GM23338 (cell line): ENCODE measurements around the gene ARL14EP. TPM values are rescaled to one million over a fixed set of nuclear protein-coding genes. Genes with fewer than 3 reads are reported as not detected.

Experiments used
- ATAC-seq: fragments of 200-7000 bp; cut with Tn5 transposase; 3 replicates; pipeline ENCODE4 v1.9.1; 2020
- DNase-seq: peaks from one replicate; pipeline ENCODE4 v3.0.0-alpha.2; 2015; ENCODE audit warnings: low spot score
- H2AFZ ChIP-seq: fragments of 200-600 bp; sonication (generic); 2 replicates; pipeline ENCODE4 v1.8.0; 2016; ENCODE audit warnings: antibody characterized with exemption, mild to moderate bottlenecking, moderate library complexity
- H3F3A ChIP-seq: fragments of 200-600 bp; sonication (generic); replicated peaks from 2 replicates; pipeline ENCODE4 v1.8.0; 2017; ENCODE audit warnings: antibody characterized with exemption, mixed run types, low read depth
- H3K27ac ChIP-seq: fragments of 200-600 bp; sonication (generic); 2 replicates; pipeline ENCODE4 v1.6.1; 2016; ENCODE audit warnings: low read depth
- H3K27me3 ChIP-seq: fragments of 200-600 bp; sonication (generic); 2 replicates; pipeline ENCODE4 v1.8.0; 2016; ENCODE audit warnings: mild to moderate bottlenecking, mixed run types, moderate library complexity; ENCODE audit not compliant: insufficient read depth
- H3K36me3 ChIP-seq: fragments of 200-600 bp; sonication (generic); 2 replicates; pipeline ENCODE4 v1.8.0; 2016; ENCODE audit warnings: mild to moderate bottlenecking; ENCODE audit not compliant: insufficient read depth
- H3K4me1 ChIP-seq: fragments of 200-600 bp; sonication (generic); 2 replicates; pipeline ENCODE4 v1.8.0; 2016; ENCODE audit warnings: mild to moderate bottlenecking, moderate library complexity; ENCODE audit not compliant: insufficient read depth
- H3K4me2 ChIP-seq: fragments of 200-600 bp; sonication (generic); 2 replicates; pipeline ENCODE4 v1.7.1; 2017; ENCODE audit warnings: mixed run types
- H3K4me3 ChIP-seq: fragments of 200-600 bp; sonication (generic); 2 replicates; pipeline ENCODE4 v1.6.1; 2016; ENCODE audit warnings: mixed run types
- H3K79me2 ChIP-seq: fragments of 200-600 bp; sonication (generic); replicated peaks from 2 replicates; pipeline ENCODE4 v1.8.0; 2017; ENCODE audit warnings: mild to moderate bottlenecking; ENCODE audit not compliant: insufficient read depth
- H3K9me2 ChIP-seq: fragments of 200-600 bp; sonication (generic); 2 replicates; pipeline ENCODE4 v1.8.0; 2017; ENCODE audit not compliant: insufficient read depth
- H4K20me1 ChIP-seq: fragments of 200-600 bp; sonication (generic); replicated peaks from 2 replicates; pipeline ENCODE4 v1.8.0; 2017; ENCODE audit warnings: mild to moderate bottlenecking; ENCODE audit not compliant: insufficient read depth
- H3K27ac Mint-ChIP-seq: 2 replicates; pipeline ENCODE4 v1.8.0; 2020; ENCODE audit warnings: inconsistent platforms, mild to moderate bottlenecking, moderate library complexity, mixed read lengths
- H3K27me3 Mint-ChIP-seq: 3 replicates; pipeline ENCODE4 v1.8.0; 2022; ENCODE audit warnings: low read depth, mild to moderate bottlenecking, moderate library complexity, mixed read lengths, inconsistent platforms; ENCODE audit not compliant: insufficient read depth, poor library complexity
- H3K36me3 Mint-ChIP-seq: 3 replicates; pipeline ENCODE4 v1.8.0; 2021; ENCODE audit warnings: low read depth, mild to moderate bottlenecking, inconsistent platforms, moderate library complexity, mixed read lengths
- H3K4me1 Mint-ChIP-seq: 3 replicates; pipeline ENCODE4 v1.8.0; 2020; ENCODE audit warnings: mild to moderate bottlenecking, inconsistent platforms, mixed read lengths
- H3K4me3 Mint-ChIP-seq: 3 replicates; pipeline ENCODE4 v1.8.0; 2021; ENCODE audit warnings: moderate library complexity, mild to moderate bottlenecking, inconsistent platforms, mixed read lengths
- H3K9me3 Mint-ChIP-seq: 3 replicates; pipeline ENCODE4 v1.8.0; 2020; ENCODE audit warnings: moderate library complexity, mild to moderate bottlenecking, inconsistent platforms, mixed read lengths
- CREB1 ChIP-seq: fragments of 250-450 bp; sonication (Bioruptor Pico); IDR thresholded peaks from 2 replicates; pipeline ENCODE4 v1.5.0; 2020; ENCODE audit warnings: low read depth, mild to moderate bottlenecking, moderate library complexity
- CTCF ChIP-seq, 2 experiments: fragments of 200-600 bp in 1 of 2; sonication (generic) in 1 of 2; conservative IDR thresholded peaks; 2 replicates each; pipeline versions ENCODE4 v1.5.1 to v1.6.1; 2016 to 2017; ENCODE audit warnings: antibody characterized with exemption in 2 of 2, low read depth in 2 of 2, mild to moderate bottlenecking in 2 of 2, moderate library complexity in 1 of 2
- ETS1 ChIP-seq: IDR thresholded peaks from 2 replicates; pipeline ENCODE4 v1.6.1; 2016; ENCODE audit warnings: antibody characterized with exemption
- EZH2 ChIP-seq: fragments of 200-600 bp; sonication (generic); IDR thresholded peaks from one replicate; pipeline ENCODE4 v1.8.0; 2017; ENCODE audit warnings: antibody characterized with exemption, mild to moderate bottlenecking, low read depth; ENCODE audit not compliant: unreplicated experiment
- EZH2phosphoT487 ChIP-seq: fragments of 200-600 bp; sonication (generic); IDR thresholded peaks from one replicate; pipeline ENCODE4 v1.8.1; 2018; ENCODE audit warnings: antibody characterized with exemption; ENCODE audit not compliant: unreplicated experiment
- JUNB ChIP-seq: IDR thresholded peaks from one replicate; pipeline ENCODE4 v1.6.1; 2016; ENCODE audit warnings: antibody characterized with exemption; ENCODE audit not compliant: unreplicated experiment
- NANOG ChIP-seq: IDR thresholded peaks from 2 replicates; pipeline ENCODE4 v1.6.1; 2016; ENCODE audit warnings: antibody characterized with exemption, borderline replicate concordance
- POLR2AphosphoS5 ChIP-seq: IDR thresholded peaks from 2 replicates; pipeline ENCODE4 v1.6.1; 2016; ENCODE audit warnings: antibody characterized with exemption, low read depth
- REST ChIP-seq: IDR thresholded peaks from one replicate; pipeline ENCODE4 v1.6.1; 2018; ENCODE audit warnings: antibody characterized with exemption; ENCODE audit not compliant: unreplicated experiment
- STAT1 ChIP-seq: IDR thresholded peaks from one replicate; pipeline ENCODE4 v1.6.1; 2016; ENCODE audit warnings: antibody characterized with exemption; ENCODE audit not compliant: unreplicated experiment
- ZNF114 ChIP-seq: fragments of 250-450 bp; sonication (Bioruptor Pico); IDR thresholded peaks from 2 replicates; pipeline ENCODE4 v1.5.0; 2020; ENCODE audit warnings: mild to moderate bottlenecking, moderate library complexity
- ZNF331 ChIP-seq: fragments of 250-450 bp; sonication (Bioruptor Pico); IDR thresholded peaks from 2 replicates; pipeline ENCODE4 v1.5.0; 2020; ENCODE audit warnings: low read depth, mild to moderate bottlenecking, moderate library complexity
- ZNF462 ChIP-seq: fragments of 250-450 bp; sonication (Bioruptor Pico); IDR thresholded peaks from 2 replicates; pipeline ENCODE4 v1.5.0; 2020; ENCODE audit warnings: mild to moderate bottlenecking, moderate library complexity
- polyA plus RNA-seq: library from polyadenylated mRNA; unstranded; fragments of >200 nt; fragmentation: Nextera tagmentation; extraction: Ambion mirVana; gene quantifications from 2 replicates; pipeline ENCODE4 v1.2.1, GENCODE V29; 2016
- total RNA-seq: library from RNA; depleted of rRNA; stranded (reverse); fragments of >200 nt; shearing (Covaris generic); gene quantifications from 2 replicates; pipeline ENCODE4 v1.2.3, GENCODE V29; 2014

The ARL14EP gene
- total and polyA plus RNA-seq, 2 experiments from 2014 or later = 33.4 to 62.0 TPM

GRCh38 chr11:30329150-30329940 lies 6.4 kb downstream of the ARL14EP start:
- Histone ChIP-seq H3K4me1 (peaks cover 3% of the 10 kb centered on the region), H4K20me1 (peaks cover 14% of the 10 kb centered on the region), H3K9me2 (no peaks in the 10 kb centered on the region), H3K27ac (no peak overlapping the region), H3K79me2 (peaks cover 70% of the 10 kb centered on the region), H3K4me2 (no peak overlapping the region), H3K36me3 (no peaks in the 10 kb centered on the region; the same call in 1 of the 2 replicates), H3K27me3 (no peaks in the 10 kb centered on the region), H3K4me3 (no peak overlapping the region), H2AFZ (no peak overlapping the region), H3F3A (no peaks in the 10 kb centered on the region)
- DNase-seq (no peak), ATAC-seq (no peak)
- Mint-ChIP-seq H3K4me1 (peaks cover 11% of the 10 kb centered on the region), H3K27ac (no peak overlapping the region), H3K9me3 (no peaks in the 10 kb centered on the region), H3K4me3 (no peak overlapping the region), H3K36me3 (peaks cover 21% of the 10 kb centered on the region), H3K27me3 (no peaks in the 10 kb centered on the region)
- TF ChIP-seq CREB1 (no peak), ZNF114 (CRISPR knock-in tag) (no peak), STAT1 (no peak), POLR2AphosphoS5 (no peak), ZNF462 (CRISPR knock-in tag) (no peak), ETS1 (no peak), EZH2 (no peak), ZNF331 (CRISPR knock-in tag) (no peak), EZH2phosphoT487 (no peak), REST (no peak), JUNB (no peak), NANOG (no peak), CTCF (conservative IDR thresholded peaks at IDR 0.05; ENCODE audit: low read depth in 2 of 2) (no peak)
